ENCODE results near the gene MAN1B1.

- no peak for TF ChIP-seq CTCF (IDR thresholded peaks at IDR 0.05; ENCODE audit: low read length)
- TF ChIP-seq EZH2 (optimal IDR thresholded peaks at IDR 0.05; ENCODE audit: low read depth, low read length), result no peak
- TF ChIP-seq EZH2phosphoT487 (IDR thresholded peaks at IDR 0.05; ENCODE audit: low read length), result no peak
Observed at GRCh38 chr9:137117269-137117731, 30.5 kb downstream of the MAN1B1 start.

Data from MM.1S (cell line).